Stimulated activated CD8-positive, alpha-beta memory T cell treated with anti-CD3 and anti-CD28 coated beads, Interleukin-7, amount 100 ng/mL, for 1 hour (primary cell): ENCODE results near the gene DGKI.

ENCODE experiments used
- DNase-seq, 2 donors: peaks; one replicate each; pipeline ENCODE4 v3.0.0-alpha.2; 2020; ENCODE audit warnings: low read depth in 2 of 2

Gene DGKI

GRCh38 chr7:137345799-137346449 is 500.9 kb downstream of the DGKI start:
- DNase-seq = no peak

GRCh38 chr7:137343281-137343841 is 503.4 kb downstream of the DGKI start, which contains the start of gene PTN:
Gene PTN, minus strand, starts transcription at chr7:137343733. Its CDS starts 88,760 bp downstream, at chr7:137254973.
- DNase-seq = no peak

- no peak for DNase-seq
These were observed 503.9 kb downstream of the DGKI start for GRCh38 chr7:137342828-137343261.

DNA sequence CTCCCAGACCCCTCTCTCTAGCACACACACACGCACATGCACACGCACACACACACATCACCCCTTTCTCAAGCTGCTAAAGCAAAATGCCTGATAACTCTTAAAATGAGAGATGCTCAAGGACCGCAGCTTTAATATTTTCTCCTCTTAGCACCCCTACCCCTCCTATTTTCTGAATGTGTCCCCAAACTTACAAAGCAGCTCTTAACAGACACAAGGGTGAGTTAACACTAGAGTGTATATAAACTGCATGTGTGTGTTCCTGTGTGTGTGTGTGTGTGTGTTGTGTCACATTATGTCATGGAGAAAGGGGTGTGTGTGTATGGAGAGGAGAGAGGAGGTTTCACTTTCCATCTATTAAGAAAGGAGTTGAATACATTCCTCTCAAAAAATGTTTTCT is 504.5 kb downstream of the DGKI start:
- DNase-seq = no peak

GRCh38 chr7:137337902-137338301 is 508.9 kb downstream of the DGKI start:
- DNase-seq = no peak

GRCh38 chr7:137335814-137336213 is 511.0 kb downstream of the DGKI start:
- no peak for DNase-seq

- no peak for DNase-seq
These were observed 515.4 kb downstream of the DGKI start for GRCh38 chr7:137331378-137331777.
